Measurements from ENCODE around the gene ST3GAL2. TPM values are rescaled to one million over a fixed set of nuclear protein-coding genes. Genes with fewer than 3 reads are reported as not detected.
A peak's percentile ranks its signal among the peaks of the same experiment; 100 is the strongest.

The ST3GAL2 gene
- total and polyA plus RNA-seq, 9 of the 15 experiments (the other 6 are each of a cell fraction or from before 2014, with no cell fraction given), result 1.5 to 108 (median 34.3) TPM

DNA sequence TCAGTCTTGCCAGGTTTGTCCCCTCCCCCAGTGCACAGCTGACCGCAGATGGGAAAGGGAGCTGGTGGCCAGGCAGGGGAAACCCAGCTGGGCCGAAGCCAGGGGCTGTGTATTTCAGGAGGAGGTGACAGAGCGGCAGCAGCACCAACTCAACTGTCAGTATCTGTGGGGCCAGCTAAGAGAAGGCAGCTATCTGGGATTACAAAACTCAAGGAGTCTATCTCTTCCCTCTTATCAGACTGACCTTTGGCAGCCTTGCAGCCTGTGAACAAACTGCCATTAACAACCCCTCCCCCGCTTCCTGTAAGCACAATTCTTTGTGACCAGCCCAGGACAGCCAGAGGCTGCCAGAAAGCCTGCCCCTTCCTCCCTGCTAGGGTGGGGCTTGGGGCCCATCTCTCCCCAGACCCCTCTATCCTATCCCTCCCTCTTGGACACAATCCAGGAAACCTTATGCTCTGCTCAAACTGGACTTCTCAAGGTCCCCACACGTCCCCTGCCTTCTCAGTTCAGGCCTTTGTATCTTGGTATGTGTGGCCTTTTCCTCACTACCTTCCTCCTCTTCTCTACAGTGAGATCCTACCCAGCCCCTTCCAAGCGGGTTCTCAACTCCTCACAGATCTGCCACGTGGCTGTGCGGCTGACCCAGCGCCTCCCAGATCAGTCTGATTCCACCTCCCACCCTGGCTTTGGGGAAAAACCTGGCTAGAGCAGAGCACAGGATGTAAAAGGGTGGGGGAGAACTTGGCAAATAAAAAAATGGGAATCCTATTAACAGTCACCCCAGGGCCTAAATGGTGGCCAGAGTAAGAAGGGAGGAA is 10.5 kb downstream of the ST3GAL2 start (continued):
- TF ChIP-seq GATAD2A (IDR thresholded peaks at IDR 0.05), result peak; percentile 42
- TF ChIP-seq BACH1 (tag; IDR thresholded peaks at IDR 0.05), result peak; percentile 93
- TF ChIP-seq POLR2AphosphoS5 (IDR thresholded peaks at IDR 0.05; ENCODE audit: control insufficient read depth, insufficient read depth, low read depth, low read length), result peak; percentile 98

DNA sequence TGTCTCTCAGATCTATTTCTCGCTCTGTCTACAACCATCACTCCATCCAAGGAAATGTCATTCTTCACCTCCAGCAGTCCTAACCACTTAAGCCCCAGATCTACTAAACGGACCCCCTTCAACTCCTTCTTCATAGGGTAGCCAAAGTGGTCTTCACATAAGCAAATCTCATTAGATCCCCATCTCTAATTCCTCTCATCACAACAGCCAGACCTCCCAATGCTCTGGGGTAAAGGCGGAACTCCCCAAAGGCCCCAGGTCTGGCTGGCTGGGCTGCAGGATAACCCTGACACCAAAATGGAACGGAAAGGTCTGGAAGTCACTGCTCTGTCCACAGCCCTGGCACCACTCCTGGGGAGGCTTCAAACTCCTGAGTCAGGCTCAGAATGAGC is 11.1 kb downstream of the ST3GAL2 start:
- peak overlapping the region; percentile 77 to 85 for H3K9ac ChIP-seq (ENCODE audit: insufficient read depth in 1 of 2, low read depth in 2 of 2, low read length in 2 of 2)
- no peak overlapping the region for H2AFZ ChIP-seq (ENCODE audit: low read depth, low read length)
- BruUV-seq (replicated peaks), result TSS peak; percentile 22
- DNase-seq (ENCODE audit: extremely low read depth in 1 of 4, low spot score in 3 of 4) (no peak), ATAC-seq (no peak), FAIRE-seq (no peak)
- H3K4me1 ChIP-seq (replicated peaks in 1 of 2; ENCODE audit: control insufficient read depth in 2 of 2, insufficient read depth in 2 of 2, low read length in 2 of 2), result peaks cover 75 to 78% of the 10 kb centered on the region in 2 experiments
- peak overlapping the region; percentile 98 for H3K27ac ChIP-seq (ENCODE audit: extremely low read depth, low read depth, low read length)
- H3K4me3 ChIP-seq, result no peak overlapping the region; the same call in 1 of the 2 replicates
- peak overlapping the region; percentile 67 for H3K4me2 ChIP-seq (ENCODE audit: insufficient read depth, low read length)
- WGBS (ENCODE audit: insufficient coverage, low coverage, missing lambda C conversion rate), result 16% methylated on average over 4 of the region's 4 CpGs
- peaks cover 50% of the 10 kb centered on the region for H3K36me3 ChIP-seq (ENCODE audit: control insufficient read depth, insufficient read depth, low read length)
- in situ Hi-C loops (cut with MboI) (no loop called here), intact Hi-C loops (cut with micrococcal nuclease) (loop anchor here (1.0 to 2.0 kb wide), 4 partner anchors 10 to 97 kb away; no protein-coding TSS in a partner anchor)
- no peaks in the 10 kb centered on the region for H3K9me1 ChIP-seq (ENCODE audit: control insufficient read depth, insufficient read depth, low read length)
- 0 out of 2 replicates have a peak, but pooled peaks cover under 1% of the 10 kb centered on the region for H4K20me1 ChIP-seq (replicated peaks; ENCODE audit: control insufficient read depth, insufficient read depth, low read length)
- peaks cover 91% of the 10 kb centered on the region for H3K79me2 ChIP-seq (ENCODE audit: control insufficient read depth, insufficient read depth, low read length)
- CTCF ChIA-PET (ENCODE audit: low intra/inter-chr PET ratio), result no interaction called here
- POLR2A ChIA-PET, result interaction anchor here (0.5 to 1.6 kb wide), 11 partner anchors 9 to 1092 kb away, joined by 3 to 14 read pairs (median 4); no protein-coding TSS in a partner anchor
- no peaks in the 10 kb centered on the region for H3K9me3 ChIP-seq (replicated peaks; ENCODE audit: control insufficient read depth, insufficient read depth, low read depth, low read length)
- H3K27me3 ChIP-seq (ENCODE audit: control insufficient read depth in 2 of 2, insufficient read depth in 2 of 2, low read length in 2 of 2), result no peaks in the 10 kb centered on the region
- no peak for TF ChIP-seq CEBPG (CRISPR knock-in tag; IDR thresholded peaks at IDR 0.05)
- no peak for TF ChIP-seq CEBPG (tag; conservative IDR thresholded peaks at IDR 0.05 in 1 of 2, IDR thresholded peaks at IDR 0.05 in 1 of 2)
- TF ChIP-seq, protein P1, sequence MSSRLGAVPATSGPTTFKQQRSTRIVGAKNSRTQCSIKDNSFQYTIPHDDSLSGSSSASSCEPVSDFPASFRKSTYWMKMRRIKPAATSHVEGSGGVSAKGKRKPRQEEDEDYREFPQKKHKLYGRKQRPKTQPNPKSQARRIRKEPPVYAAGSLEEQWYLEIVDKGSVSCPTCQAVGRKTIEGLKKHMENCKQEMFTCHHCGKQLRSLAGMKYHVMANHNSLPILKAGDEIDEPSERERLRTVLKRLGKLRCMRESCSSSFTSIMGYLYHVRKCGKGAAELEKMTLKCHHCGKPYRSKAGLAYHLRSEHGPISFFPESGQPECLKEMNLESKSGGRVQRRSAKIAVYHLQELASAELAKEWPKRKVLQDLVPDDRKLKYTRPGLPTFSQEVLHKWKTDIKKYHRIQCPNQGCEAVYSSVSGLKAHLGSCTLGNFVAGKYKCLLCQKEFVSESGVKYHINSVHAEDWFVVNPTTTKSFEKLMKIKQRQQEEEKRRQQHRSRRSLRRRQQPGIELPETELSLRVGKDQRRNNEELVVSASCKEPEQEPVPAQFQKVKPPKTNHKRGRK (tag; IDR thresholded peaks at IDR 0.05), result no peak
- TF ChIP-seq, protein P2, sequence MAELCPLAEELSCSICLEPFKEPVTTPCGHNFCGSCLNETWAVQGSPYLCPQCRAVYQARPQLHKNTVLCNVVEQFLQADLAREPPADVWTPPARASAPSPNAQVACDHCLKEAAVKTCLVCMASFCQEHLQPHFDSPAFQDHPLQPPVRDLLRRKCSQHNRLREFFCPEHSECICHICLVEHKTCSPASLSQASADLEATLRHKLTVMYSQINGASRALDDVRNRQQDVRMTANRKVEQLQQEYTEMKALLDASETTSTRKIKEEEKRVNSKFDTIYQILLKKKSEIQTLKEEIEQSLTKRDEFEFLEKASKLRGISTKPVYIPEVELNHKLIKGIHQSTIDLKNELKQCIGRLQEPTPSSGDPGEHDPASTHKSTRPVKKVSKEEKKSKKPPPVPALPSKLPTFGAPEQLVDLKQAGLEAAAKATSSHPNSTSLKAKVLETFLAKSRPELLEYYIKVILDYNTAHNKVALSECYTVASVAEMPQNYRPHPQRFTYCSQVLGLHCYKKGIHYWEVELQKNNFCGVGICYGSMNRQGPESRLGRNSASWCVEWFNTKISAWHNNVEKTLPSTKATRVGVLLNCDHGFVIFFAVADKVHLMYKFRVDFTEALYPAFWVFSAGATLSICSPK (IDR thresholded peaks at IDR 0.05; ENCODE audit: borderline replicate concordance), result no peak
- TF ChIP-seq RBFOX2 (IDR thresholded peaks at IDR 0.05; ENCODE audit: low read depth, low read length), result no peak
- TF ChIP-seq PHF21A (IDR thresholded peaks at IDR 0.05; ENCODE audit: borderline replicate concordance, low read depth), result no peak
- no peak for TF ChIP-seq ZNF444 (CRISPR knock-in tag; IDR thresholded peaks at IDR 0.05)
- no peak for TF ChIP-seq ZNF165 (CRISPR knock-in tag; IDR thresholded peaks at IDR 0.05; ENCODE audit: borderline replicate concordance)
- no peak for TF ChIP-seq MED1 (CRISPR knock-in tag; IDR thresholded peaks at IDR 0.05; ENCODE audit: borderline replicate concordance)
- TF ChIP-seq, protein P3, sequence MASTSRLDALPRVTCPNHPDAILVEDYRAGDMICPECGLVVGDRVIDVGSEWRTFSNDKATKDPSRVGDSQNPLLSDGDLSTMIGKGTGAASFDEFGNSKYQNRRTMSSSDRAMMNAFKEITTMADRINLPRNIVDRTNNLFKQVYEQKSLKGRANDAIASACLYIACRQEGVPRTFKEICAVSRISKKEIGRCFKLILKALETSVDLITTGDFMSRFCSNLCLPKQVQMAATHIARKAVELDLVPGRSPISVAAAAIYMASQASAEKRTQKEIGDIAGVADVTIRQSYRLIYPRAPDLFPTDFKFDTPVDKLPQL (IDR thresholded peaks at IDR 0.05; ENCODE audit: extremely low read depth, insufficient read length), result no peak

All from K562 (cell line).